Body of pancreas (tissue), 4 donors: ENCODE measurements around the gene FAM3A.

Experiments
- POLR2A ChIP-seq, 3 donors: fragments of 450-650 bp; IDR thresholded peaks; one replicate each; pipeline ENCODE4 v1.6.1; 2016; ENCODE audit warnings: antibody characterized with exemption in 3 of 3, mild to moderate bottlenecking in 2 of 3
- TF ChIP-seq, protein P1 (sequence below), 7 experiments: fragments of 450-650 bp in 4 of 7; fragments of 200-600 bp in 3 of 7; sonication (generic) in 3 of 7; IDR thresholded peaks; one replicate each; pipeline ENCODE4 v1.5.1; 2016 to 2019; ENCODE audit warnings: antibody characterized with exemption in 7 of 7

DNA sequence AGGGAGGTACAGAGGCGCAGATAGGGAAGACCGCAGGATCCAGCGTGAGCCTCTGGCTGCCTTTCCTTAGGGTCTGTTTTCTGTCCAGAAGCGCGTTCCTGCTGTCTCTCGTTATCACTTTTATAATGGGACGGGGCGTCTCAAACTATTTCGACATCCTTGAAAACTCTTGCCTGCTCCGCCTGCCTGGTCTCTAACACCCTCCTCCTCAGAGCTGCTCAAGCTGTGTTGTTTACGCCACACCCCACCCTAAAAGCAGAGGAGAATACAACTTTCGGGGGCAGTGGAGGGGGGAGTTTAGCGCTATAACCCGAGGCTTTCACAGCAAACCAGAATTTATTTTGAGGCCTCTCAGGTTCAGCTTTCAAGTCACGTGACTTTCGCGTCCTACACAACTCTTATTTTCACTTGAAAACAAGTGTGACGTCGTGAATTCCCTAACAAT is 646 bp upstream of the FAM3A start:
- TF ChIP-seq, protein P1, sequence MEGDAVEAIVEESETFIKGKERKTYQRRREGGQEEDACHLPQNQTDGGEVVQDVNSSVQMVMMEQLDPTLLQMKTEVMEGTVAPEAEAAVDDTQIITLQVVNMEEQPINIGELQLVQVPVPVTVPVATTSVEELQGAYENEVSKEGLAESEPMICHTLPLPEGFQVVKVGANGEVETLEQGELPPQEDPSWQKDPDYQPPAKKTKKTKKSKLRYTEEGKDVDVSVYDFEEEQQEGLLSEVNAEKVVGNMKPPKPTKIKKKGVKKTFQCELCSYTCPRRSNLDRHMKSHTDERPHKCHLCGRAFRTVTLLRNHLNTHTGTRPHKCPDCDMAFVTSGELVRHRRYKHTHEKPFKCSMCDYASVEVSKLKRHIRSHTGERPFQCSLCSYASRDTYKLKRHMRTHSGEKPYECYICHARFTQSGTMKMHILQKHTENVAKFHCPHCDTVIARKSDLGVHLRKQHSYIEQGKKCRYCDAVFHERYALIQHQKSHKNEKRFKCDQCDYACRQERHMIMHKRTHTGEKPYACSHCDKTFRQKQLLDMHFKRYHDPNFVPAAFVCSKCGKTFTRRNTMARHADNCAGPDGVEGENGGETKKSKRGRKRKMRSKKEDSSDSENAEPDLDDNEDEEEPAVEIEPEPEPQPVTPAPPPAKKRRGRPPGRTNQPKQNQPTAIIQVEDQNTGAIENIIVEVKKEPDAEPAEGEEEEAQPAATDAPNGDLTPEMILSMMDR (IDR thresholded peaks at IDR 0.05), result no peak
- TF ChIP-seq POLR2A (IDR thresholded peaks at IDR 0.05), result no peak
